NCI-H446 treated with DMSO at 0.1 percent for 48 hours (cell line): ENCODE measurements around the gene BFSP2.

Experiments used
- DNase-seq: peaks from one replicate; lab custom pipeline; 2025; lab: John Stamatoyannopoulos, UW

Gene BFSP2

GRCh38 chr3:133383741-133384140, 16.1 kb upstream of the BFSP2 start:
- DNase-seq, result no peak

DNA sequence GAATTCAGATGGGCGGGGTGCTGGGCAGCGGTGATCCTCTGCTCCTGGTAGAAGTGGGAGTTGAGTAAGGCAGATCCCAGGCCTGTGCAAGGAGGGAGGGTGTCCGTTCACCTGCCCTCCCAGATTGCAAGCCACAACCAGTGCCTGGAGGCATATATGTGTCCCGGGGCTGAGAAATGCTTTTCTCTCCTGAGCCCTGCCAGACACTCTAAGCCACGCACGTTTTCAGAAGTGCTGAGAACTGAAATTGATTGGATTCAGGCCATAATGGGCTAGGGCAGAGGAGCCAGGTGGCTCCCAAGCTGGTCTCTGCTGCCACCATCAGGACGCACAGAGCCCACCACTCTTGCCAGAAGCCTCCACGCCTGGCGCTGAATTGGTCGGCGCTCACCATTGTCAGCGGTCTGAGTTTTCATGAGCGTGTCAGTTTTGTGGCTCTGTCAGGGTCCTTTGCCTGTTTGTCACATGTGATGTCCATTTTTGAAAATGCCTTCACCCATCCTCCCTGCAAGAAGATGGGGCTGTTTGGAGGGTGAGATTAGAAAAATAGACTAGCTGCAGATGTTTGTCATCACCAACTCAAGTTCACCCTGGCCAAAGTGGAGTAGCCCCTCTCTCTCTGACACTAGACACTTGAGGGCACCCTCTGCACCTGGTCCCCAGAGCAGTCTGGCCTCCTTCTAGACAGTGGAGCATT, 15.4 kb upstream of the BFSP2 start:
- peak; percentile 69 for DNase-seq

DNA sequence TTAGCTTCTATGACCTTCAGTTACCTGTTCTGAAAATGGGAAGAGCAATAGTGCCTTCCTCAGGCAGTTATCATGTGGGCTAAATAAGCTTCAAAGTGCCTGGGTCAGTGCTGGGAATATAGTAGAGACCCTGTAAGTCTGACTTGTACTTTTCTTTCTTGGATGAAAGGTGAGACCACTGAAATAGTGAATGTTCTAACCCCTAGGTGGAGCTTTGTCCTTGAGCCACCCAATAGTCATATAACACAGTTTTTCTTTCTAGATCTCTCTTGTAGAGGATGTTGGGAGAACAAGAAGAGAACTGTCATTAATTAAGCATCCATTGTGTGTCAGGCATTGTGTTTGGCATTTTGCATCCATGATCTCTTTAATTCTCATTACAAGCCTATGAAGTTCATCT, 13.0 kb upstream of the BFSP2 start:
- DNase-seq, result no peak

GRCh38 chr3:133387341-133387740, 12.5 kb upstream of the BFSP2 start:
- no peak for DNase-seq

DNA sequence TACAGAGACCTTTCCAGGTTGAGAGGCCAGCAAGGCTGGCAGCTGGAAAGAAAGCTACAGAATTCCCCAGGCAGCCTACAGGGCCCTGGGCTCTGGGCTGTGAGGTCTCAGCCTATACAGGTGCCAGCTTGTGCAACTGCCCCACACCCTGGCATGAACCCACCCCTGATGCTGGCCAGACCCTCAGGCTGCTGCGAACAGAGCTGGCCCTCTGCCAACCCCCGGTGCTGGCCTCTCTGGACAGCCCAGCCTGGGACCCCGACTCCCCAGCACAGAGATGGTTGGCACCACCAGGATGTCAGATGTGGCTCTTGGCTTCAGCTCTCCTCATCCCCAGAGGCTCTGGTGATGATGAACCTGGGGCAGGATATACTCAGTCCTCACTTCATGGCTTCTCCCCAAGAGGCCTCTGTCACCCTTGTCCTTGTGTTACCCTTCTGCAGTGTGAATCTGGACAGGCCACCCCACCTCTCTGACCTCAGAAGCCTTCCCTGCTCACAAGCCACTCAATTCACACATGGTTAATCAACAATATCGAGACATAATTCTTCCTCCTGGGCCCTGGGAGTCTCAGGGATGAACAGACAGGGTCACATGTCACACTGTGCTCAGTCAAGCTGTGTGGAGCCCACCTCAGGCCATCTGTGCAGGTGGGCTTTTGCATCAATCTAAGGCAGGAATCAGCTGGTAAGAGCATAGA, 11.0 kb upstream of the BFSP2 start:
- DNase-seq, result no peak

- DNase-seq, result no peak
These were observed 9.1 kb upstream of the BFSP2 start for GRCh38 chr3:133390715-133391114.

DNA sequence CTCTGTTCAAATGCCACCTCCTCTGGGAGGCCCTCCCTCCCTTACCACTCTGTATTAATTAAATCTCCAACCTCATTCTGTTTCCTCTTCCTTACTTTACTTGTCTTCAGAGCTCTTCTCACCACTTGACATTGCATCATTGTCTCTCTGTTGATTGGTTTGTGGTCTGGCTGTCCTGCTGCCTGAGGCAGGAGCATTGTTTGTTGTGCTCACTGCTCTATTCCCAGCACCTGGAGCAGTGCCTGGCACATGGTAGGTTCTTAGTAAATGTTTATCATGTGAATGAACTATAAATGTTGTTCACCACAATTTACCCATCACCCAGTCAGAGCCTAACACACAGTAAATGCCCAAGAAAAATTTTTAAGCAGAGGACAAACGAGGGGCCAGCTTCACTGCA, 6.7 kb upstream of the BFSP2 start:
- DNase-seq, result no peak

DNA sequence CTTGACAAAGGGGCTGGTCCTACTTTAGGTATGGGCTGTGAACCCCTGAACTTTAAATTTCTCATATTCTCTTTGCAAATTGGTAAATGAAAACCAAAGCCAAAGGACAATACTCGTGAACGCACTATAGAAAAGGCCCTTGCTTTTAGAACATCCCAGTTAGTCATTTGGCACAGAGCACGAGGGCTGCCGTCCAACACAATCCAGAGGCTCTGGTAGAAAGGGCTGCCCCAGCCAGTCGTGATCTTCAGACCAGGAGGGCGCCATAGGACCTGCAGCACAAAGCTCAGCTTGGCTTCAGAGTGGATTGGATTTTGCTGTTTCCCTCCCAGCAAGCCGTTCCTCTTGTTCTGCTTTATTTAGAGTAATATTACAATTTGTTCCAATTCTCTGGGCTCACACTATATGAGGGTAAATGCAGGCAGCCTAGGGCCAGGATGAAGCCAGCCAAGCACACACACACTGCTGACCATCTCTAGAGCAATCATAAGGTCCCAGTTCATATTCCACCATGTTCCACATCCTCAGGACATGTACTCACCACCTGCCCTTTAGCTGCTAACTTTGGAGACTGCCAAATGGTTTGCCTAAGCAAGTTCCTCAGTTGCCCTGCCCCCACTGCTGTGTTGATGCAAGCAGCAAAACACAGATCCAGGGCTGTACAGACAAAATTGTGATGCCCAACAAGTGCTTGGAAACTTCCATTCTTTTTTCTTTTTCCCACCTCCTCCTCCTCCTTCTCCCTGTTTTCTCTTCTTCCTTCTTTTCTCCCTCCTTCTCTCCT, 6.0 kb upstream of the BFSP2 start:
- peak; percentile 59 for DNase-seq

GRCh38 chr3:133394561-133395311, 5.1 kb upstream of the BFSP2 start:
- DNase-seq, result no peak

DNA sequence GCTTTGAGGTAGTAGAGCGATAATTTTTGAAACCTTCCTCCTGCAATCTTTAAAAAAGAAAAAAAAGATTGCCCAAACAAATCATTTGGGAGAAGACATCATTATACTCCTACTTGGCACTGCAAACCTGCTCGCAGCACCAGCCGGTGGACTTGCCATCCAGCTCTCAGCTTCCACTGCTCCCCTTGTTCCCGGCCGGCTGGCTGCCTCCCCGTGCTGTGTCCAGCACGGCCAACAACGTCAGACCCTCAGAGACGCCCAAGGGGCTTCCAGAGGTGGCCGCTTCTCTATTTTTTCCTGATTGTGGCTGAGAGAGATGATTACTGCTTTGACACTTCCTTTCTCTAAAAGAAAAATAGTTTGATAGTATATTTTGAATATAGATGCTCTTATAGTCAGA, 3.0 kb upstream of the BFSP2 start:
- no peak for DNase-seq

DNA sequence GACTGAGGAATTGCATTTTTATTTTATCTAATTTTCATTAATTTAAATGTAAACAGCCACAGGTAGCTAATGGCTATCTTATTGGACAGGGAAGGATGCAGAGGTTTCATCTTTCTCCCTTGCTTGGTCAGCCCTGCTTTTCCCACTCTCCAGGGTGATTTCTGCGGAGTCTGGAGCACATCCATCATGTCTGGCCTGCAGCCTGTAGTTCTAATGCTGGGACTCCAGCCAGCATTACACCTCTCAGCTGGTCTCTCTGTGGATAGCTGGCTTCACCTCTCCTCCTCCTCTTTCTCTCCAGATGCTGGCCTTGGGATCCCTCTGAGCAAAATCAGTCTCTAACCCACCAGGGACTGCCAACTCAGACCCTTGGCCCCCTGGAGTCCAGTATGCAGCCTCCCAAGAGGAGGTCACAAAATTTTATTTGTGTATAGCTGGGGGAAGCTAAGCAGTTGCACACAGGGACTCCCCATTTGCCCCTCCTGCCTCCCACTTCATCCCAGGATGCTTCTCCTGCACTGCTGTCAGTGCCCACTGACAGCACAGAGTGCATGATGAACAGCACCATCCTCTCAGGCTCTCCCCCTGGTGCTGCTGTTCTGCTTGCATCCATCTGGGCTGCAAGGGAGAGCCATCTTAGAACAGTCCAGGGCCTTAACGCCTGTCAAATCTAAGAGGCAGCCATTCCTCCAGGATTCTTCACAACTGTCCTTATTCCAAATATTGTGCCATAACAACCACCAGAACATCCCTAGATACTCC, 1.7 kb downstream of the BFSP2 start:
- DNase-seq, result peak; percentile 70

GRCh38 chr3:133404920-133405319, 5.1 kb downstream of the BFSP2 start:
- DNase-seq, result no peak

DNA sequence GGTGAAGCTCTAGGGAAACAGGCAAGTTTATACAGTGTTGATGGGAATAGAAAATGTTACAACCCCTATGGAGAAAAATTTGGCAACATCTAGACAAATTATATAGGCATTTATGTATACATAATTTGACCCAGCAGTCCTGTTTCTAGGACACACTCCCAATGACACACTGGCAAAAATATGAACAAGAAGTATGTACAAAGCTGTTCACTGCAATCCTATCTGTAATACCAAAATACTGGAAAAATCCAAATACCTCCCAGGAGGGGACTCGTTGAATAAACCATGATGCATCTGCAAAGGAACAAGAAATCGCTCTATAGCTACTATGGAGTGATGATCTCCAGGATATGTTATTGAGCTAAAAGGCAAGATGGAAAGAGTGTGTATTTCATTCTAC, 8.5 kb downstream of the BFSP2 start:
- DNase-seq, result no peak

- no peak for DNase-seq
These were observed 9.1 kb downstream of the BFSP2 start for GRCh38 chr3:133408961-133409360.

- no peak for DNase-seq
These were observed 10.5 kb downstream of the BFSP2 start for GRCh38 chr3:133410191-133410892.

DNA sequence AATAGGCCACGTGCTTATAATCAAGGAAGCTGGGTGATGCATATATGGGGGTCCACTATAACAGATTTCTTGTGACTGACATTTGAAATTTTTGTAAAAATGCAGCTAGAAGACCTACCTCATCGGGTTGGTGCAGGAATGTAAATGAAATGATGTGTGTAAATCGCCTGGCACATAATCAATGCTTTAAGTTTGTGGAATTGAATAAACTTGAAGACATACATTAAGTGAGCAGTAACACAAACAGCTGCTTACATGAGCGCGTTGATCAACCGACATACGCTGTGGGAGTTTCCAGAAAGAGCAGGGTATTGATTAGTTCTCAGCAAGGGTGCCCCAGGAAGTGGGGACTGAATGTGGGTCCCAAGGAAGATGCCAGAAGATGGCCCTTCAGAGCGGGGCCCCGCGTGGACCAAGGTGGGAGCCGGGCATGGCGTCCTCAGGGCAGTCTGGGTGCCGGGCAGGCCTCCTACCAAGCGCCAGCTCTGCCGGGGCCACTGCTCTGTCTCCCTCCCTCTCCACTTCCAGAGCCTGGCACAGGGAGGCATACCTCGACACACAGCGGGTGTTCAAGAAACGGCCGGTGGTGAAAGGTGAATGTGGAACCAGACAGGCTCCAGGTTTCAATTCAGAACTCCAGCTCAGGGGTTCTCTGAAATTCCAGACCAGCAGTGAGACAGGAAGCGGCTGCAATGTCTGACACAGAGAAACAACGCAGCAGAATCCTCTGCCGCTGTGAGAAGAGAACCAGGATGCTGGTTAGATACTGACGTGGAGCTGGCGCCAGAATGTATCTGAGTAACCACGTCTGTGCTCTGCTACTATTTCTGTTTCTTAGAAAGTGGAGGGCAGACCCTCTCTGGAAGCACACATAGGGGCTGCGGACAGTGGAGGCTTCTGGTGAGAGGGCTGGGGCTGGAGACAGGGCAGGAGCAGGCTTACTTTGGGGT, 12.6 kb downstream of the BFSP2 start:
- DNase-seq, result no peak

DNA sequence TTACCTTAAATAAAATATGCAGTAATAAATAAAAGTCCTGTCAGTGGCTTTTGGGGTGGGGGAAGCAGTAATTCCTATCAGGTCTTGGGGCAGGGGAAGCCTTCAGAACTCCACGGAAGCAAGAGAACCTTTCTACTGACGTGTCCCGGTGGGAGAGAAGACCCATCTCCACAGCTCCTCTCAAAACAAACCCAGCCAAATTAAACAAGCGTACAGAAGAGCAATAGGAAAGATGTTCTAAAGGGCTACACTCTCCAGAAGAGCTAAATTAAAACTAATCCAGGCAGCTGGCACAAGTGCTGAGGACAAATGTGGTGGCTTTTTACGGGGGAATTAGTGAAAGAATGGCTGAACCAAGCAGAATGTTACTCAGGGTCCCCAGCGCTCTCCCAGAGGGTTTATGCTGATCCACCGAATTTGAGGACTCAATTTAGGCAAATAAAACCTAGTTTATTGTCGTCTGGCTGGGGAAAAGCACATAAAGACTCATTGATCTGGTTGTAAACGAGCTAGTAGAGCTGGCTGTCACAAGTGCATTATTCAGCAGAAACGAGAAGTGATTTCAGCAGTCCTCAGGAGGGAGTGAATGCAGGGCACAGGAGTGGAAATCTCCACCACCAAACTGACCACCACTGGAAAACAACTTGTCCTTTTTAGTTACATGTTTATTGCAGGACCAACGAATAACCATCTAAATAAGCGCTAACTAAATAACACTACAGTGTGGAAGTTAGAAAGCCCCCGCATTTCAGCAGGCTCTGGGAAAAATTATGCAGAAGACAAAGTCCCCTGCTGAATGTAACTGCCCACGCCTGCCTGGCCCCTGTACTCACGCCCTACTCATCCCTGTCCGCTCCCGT, 13.5 kb downstream of the BFSP2 start:
- DNase-seq, result no peak

- DNase-seq, result no peak
These were observed 14.2 kb downstream of the BFSP2 start for GRCh38 chr3:133414021-133414392.

- no peak for DNase-seq
These were observed 18.5 kb downstream of the BFSP2 start for GRCh38 chr3:133418361-133418760.
